Uterus (tissue), 4 donors: Measurements from ENCODE around the gene KCNV2. TPM values are rescaled to one million over a fixed set of nuclear protein-coding genes. Genes with fewer than 3 reads are reported as not detected.

Source experiments
- DNase-seq, 2 donors: peaks; one replicate each; pipeline ENCODE4 v3.0.0-alpha.2; 2019 to 2020
- H3K27ac ChIP-seq, 2 donors: fragments of 200-600 bp; sonication (generic); 1 replicate in 1 of 2; 2 replicates in 1 of 2; pipeline ENCODE4 v1.5.1; 2016 to 2018
- H3K27me3 ChIP-seq, 2 donors: fragments of 200-600 bp; sonication (generic); one replicate each; pipeline ENCODE4 v1.5.1; 2018 to 2019; ENCODE audit warnings: control low read depth in 1 of 2
- H3K36me3 ChIP-seq, 2 donors: fragments of 200-600 bp; sonication (generic); one replicate each; pipeline ENCODE4 v1.5.1; 2019; ENCODE audit warnings: control low read depth in 1 of 2
- H3K4me1 ChIP-seq, 2 donors: fragments of 200-600 bp; sonication (generic); one replicate each; pipeline ENCODE4 v1.5.1; 2018 to 2019; ENCODE audit warnings: control low read depth in 1 of 2
- H3K4me3 ChIP-seq, 2 donors: fragments of 200-600 bp; sonication (generic); 1 replicate in 1 of 2; 2 replicates in 1 of 2; pipeline ENCODE4 v1.5.1; 2018 to 2019; ENCODE audit warnings: mild to moderate bottlenecking in 1 of 2
- H3K9me3 ChIP-seq, 2 donors: fragments of 200-600 bp; sonication (generic); one replicate each; pipeline ENCODE4 v1.5.1; 2019; ENCODE audit warnings: control low read depth in 1 of 2
- CTCF ChIP-seq, 4 experiments: fragments of 200-600 bp in 2 of 4; fragments of 450-650 bp in 2 of 4; sonication (generic) in 2 of 4; IDR thresholded peaks; one replicate each; pipeline ENCODE4 v1.5.1; 2016 to 2019; ENCODE audit warnings: antibody characterized with exemption in 4 of 4, mild to moderate bottlenecking in 2 of 4, moderate library complexity in 1 of 4
- POLR2A ChIP-seq, 2 donors: fragments of 450-650 bp; IDR thresholded peaks; one replicate each; pipeline ENCODE4 v1.6.1; 2016; ENCODE audit warnings: antibody characterized with exemption in 2 of 2, mild to moderate bottlenecking in 1 of 2, moderate library complexity in 1 of 2
- intact Hi-C: fragments of 100-400 bp; cut with DNase I; formaldehyde crosslinking; loops from one replicate; pipeline ENCODE4 v1.15.1; 2023; ENCODE audit warnings: low total_unique reads
- total RNA-seq, 4 donors: library from RNA; depleted of rRNA in 3 of 4; stranded (reverse); fragments of >200 nt in 3 of 4; gene quantifications; one replicate each; pipeline versions ENCODE4 v1.1.0 to v1.2.4, GENCODE V29; 2014 to 2023
- donor health status: DM: yes; HTN: yes; CAD: no.

Gene KCNV2
- total RNA-seq, 4 donors from 2014 or later = not detected

DNA sequence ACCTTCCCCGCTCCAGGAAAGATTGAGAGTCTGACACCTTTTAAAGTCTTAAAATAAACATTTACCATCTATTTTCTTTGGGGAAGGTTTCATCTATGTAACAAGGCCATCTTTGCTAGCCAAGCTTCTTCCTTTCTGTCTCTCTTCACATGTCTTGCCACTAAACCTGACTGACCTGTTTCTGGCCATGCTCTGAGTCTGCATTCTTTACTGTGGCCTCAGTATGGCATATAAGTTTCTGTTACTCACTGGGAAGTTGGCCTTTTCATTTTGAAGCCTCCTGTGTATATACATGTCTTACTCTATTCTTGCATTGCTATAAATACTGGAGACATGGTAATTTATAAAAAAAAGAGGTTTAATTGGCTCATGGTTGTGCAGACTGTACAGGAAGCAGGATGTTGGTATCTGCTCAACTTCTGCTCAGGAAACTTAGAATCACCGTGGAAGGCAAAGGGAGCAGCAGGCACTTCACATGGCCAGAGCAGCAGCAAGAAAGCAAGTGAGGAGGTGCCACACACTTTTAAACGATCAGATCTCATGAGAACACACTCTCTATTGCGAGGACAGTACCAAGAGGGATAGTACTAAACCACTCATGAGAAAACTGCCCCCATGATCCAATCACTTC, 48.1 kb downstream of the KCNV2 start:
- intact Hi-C loops = no loop called here
- no peak overlapping the region for H3K4me3 ChIP-seq
- no peaks in the 10 kb centered on the region for H3K9me3 ChIP-seq
- no peaks in the 10 kb centered on the region for H3K4me1 ChIP-seq
- H3K27ac ChIP-seq = no peak overlapping the region
- TF ChIP-seq POLR2A (IDR thresholded peaks at IDR 0.05) = no peak
- no peak for TF ChIP-seq CTCF (IDR thresholded peaks at IDR 0.05)
- DNase-seq = no peak
- no peaks in the 10 kb centered on the region for H3K36me3 ChIP-seq
- H3K27me3 ChIP-seq = no peaks in the 10 kb centered on the region

- Histone ChIP-seq H3K9me3 (no peaks in the 10 kb centered on the region), H3K27me3 (no peaks in the 10 kb centered on the region), H3K36me3 (no peaks in the 10 kb centered on the region), H3K4me3 (no peak overlapping the region), H3K4me1 (peaks cover 0 to 6% of the 10 kb centered on the region in 2 donors), H3K27ac (no peak overlapping the region)
- DNase-seq = no peak
- intact Hi-C loops = no loop called here
- TF ChIP-seq CTCF (IDR thresholded peaks at IDR 0.05) (no peak), POLR2A (IDR thresholded peaks at IDR 0.05) (no peak)
Observed at GRCh38 chr9:2767800-2768677, 50.7 kb downstream of the KCNV2 start.

DNA sequence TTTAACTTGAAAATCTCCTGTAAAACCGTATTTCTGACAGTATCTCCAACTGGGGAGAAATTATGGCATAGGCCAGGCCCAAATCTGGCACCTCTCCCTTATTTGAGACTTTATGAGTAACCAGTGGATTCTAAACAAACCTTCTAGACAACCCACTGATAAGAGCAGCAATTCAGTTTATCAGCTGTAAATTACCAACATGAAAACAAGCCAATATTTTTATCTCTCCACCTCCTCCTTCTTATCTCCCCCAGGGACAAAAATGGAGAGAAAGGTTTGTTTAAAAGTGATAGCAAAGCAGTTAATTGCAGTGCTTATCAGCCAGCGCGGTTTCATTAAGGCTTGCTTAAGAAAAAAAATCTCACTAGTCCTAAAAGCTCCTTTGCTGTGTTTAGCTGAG, 53.8 kb downstream of the KCNV2 start:
- DNase-seq = no peak
- intact Hi-C loops = no loop called here
- peaks cover 0 to 6% of the 10 kb centered on the region in 2 donors for H3K4me1 ChIP-seq
- no peak for TF ChIP-seq CTCF (IDR thresholded peaks at IDR 0.05)
- TF ChIP-seq POLR2A (IDR thresholded peaks at IDR 0.05) = no peak
- no peak overlapping the region for H3K4me3 ChIP-seq
- H3K27me3 ChIP-seq = no peaks in the 10 kb centered on the region
- H3K27ac ChIP-seq = no peak overlapping the region
- no peaks in the 10 kb centered on the region for H3K9me3 ChIP-seq
- H3K36me3 ChIP-seq = no peaks in the 10 kb centered on the region

GRCh38 chr9:2771661-2772060, 54.4 kb downstream of the KCNV2 start:
- Histone ChIP-seq H3K9me3 (no peaks in the 10 kb centered on the region), H3K4me3 (no peak overlapping the region), H3K4me1 (peaks cover 0 to 6% of the 10 kb centered on the region in 2 donors), H3K36me3 (no peaks in the 10 kb centered on the region), H3K27me3 (no peaks in the 10 kb centered on the region), H3K27ac (no peak overlapping the region)
- TF ChIP-seq POLR2A (IDR thresholded peaks at IDR 0.05) (no peak), CTCF (IDR thresholded peaks at IDR 0.05) (no peak)
- no peak for DNase-seq
- intact Hi-C loops = no loop called here

GRCh38 chr9:2777454-2777853, 60.1 kb downstream of the KCNV2 start:
- intact Hi-C loops = no loop called here
- no peak for DNase-seq
- no peaks in the 10 kb centered on the region for H3K4me1 ChIP-seq
- H3K27me3 ChIP-seq = no peaks in the 10 kb centered on the region
- TF ChIP-seq CTCF (IDR thresholded peaks at IDR 0.05) (no peak), POLR2A (IDR thresholded peaks at IDR 0.05) (no peak)
- H3K27ac ChIP-seq = no peak overlapping the region
- no peaks in the 10 kb centered on the region for H3K36me3 ChIP-seq
- H3K4me3 ChIP-seq = no peak overlapping the region
- peaks cover 0 to 3% of the 10 kb centered on the region in 2 donors for H3K9me3 ChIP-seq
